K562 (cell line): ENCODE data around the gene MSL2.

Experiments used
- EZH2 ChIP-seq: IDR thresholded peaks from 2 replicates; pipeline ENCODE4 v1.6.1; 2012; ENCODE audit warnings: low read depth, mild to moderate bottlenecking, inconsistent platforms, low read length, borderline replicate concordance
- FOXM1 ChIP-seq, 2 experiments: fragments of 450-650 bp in 1 of 2; sonication (generic) in 1 of 2; formaldehyde crosslinking in 1 of 2; IDR thresholded peaks; 2 replicates each; pipeline versions ENCODE4 v1.6.1 to v1.9.0; 2017 to 2022; ENCODE audit warnings: low read depth in 2 of 2, mild to moderate bottlenecking in 2 of 2, missing genetic modification reagents in 1 of 2, moderate library complexity in 1 of 2
- TF ChIP-seq, protein P1 (sequence below): sonication (generic); formaldehyde crosslinking; IDR thresholded peaks from 2 replicates; pipeline ENCODE4 v1.8.0; 2022; ENCODE audit warnings: mild to moderate bottlenecking, missing genetic modification reagents

DNA sequence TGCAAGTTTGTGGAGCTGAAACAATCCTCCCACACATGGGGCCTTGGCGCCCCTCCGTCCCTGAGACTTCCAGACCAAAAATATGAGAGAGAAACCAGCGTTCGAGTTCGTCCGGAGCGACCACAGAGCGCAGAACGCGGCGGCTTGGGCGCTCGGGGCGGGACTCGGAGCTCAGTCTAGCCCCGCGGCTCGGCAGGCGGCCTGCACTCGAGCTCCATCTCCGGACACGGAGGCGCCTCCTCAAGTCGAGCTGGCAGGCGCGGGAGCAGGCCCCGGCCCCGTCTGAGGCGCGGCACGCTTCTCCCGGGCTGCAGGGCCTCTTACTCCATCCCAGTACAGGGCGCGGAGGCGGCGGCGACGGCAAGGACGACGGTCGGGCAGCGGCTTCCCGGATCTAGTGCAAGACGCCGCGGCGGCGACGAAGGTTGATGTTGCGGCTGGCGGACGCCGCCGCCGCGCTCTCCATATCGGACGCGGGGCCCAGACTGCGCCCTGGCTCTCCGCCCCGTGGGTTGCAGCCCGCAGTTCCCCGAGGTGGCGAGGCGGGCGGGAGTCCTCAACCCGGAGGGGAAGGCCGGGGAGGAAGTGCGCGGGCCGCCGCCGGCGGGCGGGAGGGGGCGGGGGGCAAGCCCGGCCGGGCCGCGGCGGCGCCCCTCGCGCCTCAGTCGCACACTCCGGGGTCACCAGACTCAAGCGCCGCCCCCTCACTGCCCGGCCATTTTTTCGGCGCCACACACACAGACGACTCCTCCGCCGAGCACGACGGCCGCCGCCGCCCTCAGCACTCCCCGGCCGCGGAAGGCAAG is 674 bp downstream of the MSL2 start:
- TF ChIP-seq, protein P1, sequence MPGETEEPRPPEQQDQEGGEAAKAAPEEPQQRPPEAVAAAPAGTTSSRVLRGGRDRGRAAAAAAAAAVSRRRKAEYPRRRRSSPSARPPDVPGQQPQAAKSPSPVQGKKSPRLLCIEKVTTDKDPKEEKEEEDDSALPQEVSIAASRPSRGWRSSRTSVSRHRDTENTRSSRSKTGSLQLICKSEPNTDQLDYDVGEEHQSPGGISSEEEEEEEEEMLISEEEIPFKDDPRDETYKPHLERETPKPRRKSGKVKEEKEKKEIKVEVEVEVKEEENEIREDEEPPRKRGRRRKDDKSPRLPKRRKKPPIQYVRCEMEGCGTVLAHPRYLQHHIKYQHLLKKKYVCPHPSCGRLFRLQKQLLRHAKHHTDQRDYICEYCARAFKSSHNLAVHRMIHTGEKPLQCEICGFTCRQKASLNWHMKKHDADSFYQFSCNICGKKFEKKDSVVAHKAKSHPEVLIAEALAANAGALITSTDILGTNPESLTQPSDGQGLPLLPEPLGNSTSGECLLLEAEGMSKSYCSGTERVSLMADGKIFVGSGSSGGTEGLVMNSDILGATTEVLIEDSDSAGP (CRISPR knock-in tag): no peak
- TF ChIP-seq EZH2 (no peak), FOXM1 (IDR thresholded peaks at IDR 0.05; ENCODE audit: low read depth) (no peak), FOXM1 (CRISPR knock-in tag; IDR thresholded peaks at IDR 0.05; ENCODE audit: low read depth) (no peak)
